Effector CD8-positive, alpha-beta T cell (primary cell): ENCODE data around the gene COMMD3.
"Not testable (repeated sequence)": the region's sequence is repeated elsewhere in the genome, so short reads cannot be mapped to it uniquely, and the experiment has no call there.

Experiments
- DNase-seq: peaks from one replicate; lab custom pipeline; 2025; lab: John Stamatoyannopoulos, UW
- total RNA-seq, 4 experiments: gene quantifications; one replicate each; lab custom pipeline; 2026; lab: John Stamatoyannopoulos, UW

Gene COMMD3
- total RNA-seq = 8.9 to 16.3 (median 10.1) reads per million in 4 experiments

- DNase-seq = peak; percentile 56
These were observed at the start of gene COMMD3 for GRCh38 chr10:22316286-22317075. Gene COMMD3 (plus strand): TSS chr10:22316388. CDS start chr10:22316418, 30 bp downstream.

GRCh38 chr10:22268503-22268902, 47.7 kb upstream of the COMMD3 start:
- DNase-seq = no peak

GRCh38 chr10:22271786-22272185, 44.4 kb upstream of the COMMD3 start:
- DNase-seq = no peak

- DNase-seq = no peak
These were observed 37.8 kb upstream of the COMMD3 start for GRCh38 chr10:22278441-22278782.

GRCh38 chr10:22280078-22280477, 36.1 kb upstream of the COMMD3 start:
- no peak for DNase-seq

- no peak for DNase-seq
These were observed 31.1 kb upstream of the COMMD3 start for GRCh38 chr10:22285130-22285529.

- no peak for DNase-seq
These were observed 22.3 kb upstream of the COMMD3 start for GRCh38 chr10:22293747-22294404.

GRCh38 chr10:22294694-22295093, 21.5 kb upstream of the COMMD3 start:
- no peak for DNase-seq

GRCh38 chr10:22301193-22301592, 15.0 kb upstream of the COMMD3 start:
- no peak for DNase-seq

GRCh38 chr10:22303461-22303860, 12.7 kb upstream of the COMMD3 start:
- no peak for DNase-seq

- DNase-seq = no peak
These were observed 10.5 kb upstream of the COMMD3 start for GRCh38 chr10:22305721-22306120.

GRCh38 chr10:22308390-22308789, 7.8 kb upstream of the COMMD3 start:
- DNase-seq = no peak

- DNase-seq = no peak
These were observed 6.8 kb upstream of the COMMD3 start for GRCh38 chr10:22309180-22310000.

- not testable (repeated sequence) for DNase-seq
These were observed 6.2 kb upstream of the COMMD3 start for GRCh38 chr10:22310012-22310411.

- DNase-seq = no peak
These were observed 5.3 kb upstream of the COMMD3 start for GRCh38 chr10:22310928-22311327.

GRCh38 chr10:22314852-22315251, 1.3 kb upstream of the COMMD3 start:
- DNase-seq = no peak

GRCh38 chr10:22315455-22316285, 518 bp upstream of the COMMD3 start:
- DNase-seq = no peak

- no peak for DNase-seq
These were observed 835 bp downstream of the COMMD3 start for GRCh38 chr10:22317076-22317370.

- DNase-seq = no peak
These were observed 1.8 kb downstream of the COMMD3 start for GRCh38 chr10:22317771-22318565.

GRCh38 chr10:22318772-22319171, 2.6 kb downstream of the COMMD3 start:
- no peak for DNase-seq

GRCh38 chr10:22319547-22319979, 3.4 kb downstream of the COMMD3 start:
- no peak for DNase-seq
